ENCODE data around the gene CCDC197. TPM values are rescaled to one million over a fixed set of nuclear protein-coding genes. Genes with fewer than 3 reads are reported as not detected.

Gene CCDC197
- total RNA-seq, 1 experiment from 2014 or later, result not detected

DNA sequence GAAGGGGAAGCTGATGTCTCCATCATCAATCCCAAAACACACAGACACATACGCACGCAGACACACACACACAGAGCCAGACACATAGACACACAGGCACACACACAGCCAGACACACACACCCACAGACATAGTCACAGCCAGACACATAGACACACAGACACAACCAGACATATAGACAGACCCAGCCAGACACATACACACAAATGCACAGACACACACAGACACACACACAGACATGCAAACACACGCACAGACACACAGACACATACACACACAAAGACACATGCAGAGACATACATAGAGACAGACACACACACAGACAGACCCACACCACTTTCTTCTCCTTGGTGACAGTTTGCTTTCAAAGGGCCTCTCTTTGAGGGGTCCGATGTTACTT is 6.3 kb downstream of the CCDC197 start:
- no peak overlapping the region for H3K4ac ChIP-seq (ENCODE audit: low read depth, low read length)
- DNase-seq, result no peak
- H4K91ac ChIP-seq (ENCODE audit: insufficient read length, low read depth, low read length), result no peak overlapping the region
- H3K23ac ChIP-seq (ENCODE audit: insufficient read length, low read depth, low read length), result no peak overlapping the region
- TF ChIP-seq, protein P1, sequence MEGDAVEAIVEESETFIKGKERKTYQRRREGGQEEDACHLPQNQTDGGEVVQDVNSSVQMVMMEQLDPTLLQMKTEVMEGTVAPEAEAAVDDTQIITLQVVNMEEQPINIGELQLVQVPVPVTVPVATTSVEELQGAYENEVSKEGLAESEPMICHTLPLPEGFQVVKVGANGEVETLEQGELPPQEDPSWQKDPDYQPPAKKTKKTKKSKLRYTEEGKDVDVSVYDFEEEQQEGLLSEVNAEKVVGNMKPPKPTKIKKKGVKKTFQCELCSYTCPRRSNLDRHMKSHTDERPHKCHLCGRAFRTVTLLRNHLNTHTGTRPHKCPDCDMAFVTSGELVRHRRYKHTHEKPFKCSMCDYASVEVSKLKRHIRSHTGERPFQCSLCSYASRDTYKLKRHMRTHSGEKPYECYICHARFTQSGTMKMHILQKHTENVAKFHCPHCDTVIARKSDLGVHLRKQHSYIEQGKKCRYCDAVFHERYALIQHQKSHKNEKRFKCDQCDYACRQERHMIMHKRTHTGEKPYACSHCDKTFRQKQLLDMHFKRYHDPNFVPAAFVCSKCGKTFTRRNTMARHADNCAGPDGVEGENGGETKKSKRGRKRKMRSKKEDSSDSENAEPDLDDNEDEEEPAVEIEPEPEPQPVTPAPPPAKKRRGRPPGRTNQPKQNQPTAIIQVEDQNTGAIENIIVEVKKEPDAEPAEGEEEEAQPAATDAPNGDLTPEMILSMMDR (conservative IDR thresholded peaks at IDR 0.05), result no peak
- no peak overlapping the region for H3K27ac ChIP-seq (ENCODE audit: insufficient read length, low read depth, low read length)
- H3K23me2 ChIP-seq (ENCODE audit: insufficient read length, low read depth, low read length, poor library complexity, severe bottlenecking), result no peaks in the 10 kb centered on the region
- H2AK5ac ChIP-seq (ENCODE audit: insufficient read length, low read length), result no peak overlapping the region
- H2BK12ac ChIP-seq (ENCODE audit: insufficient read length, low read depth, low read length), result no peak overlapping the region
- no peak overlapping the region for H3K4me2 ChIP-seq (ENCODE audit: insufficient read depth, insufficient read length, low read length)
- no peak overlapping the region for H2BK5ac ChIP-seq (ENCODE audit: insufficient read length, low read length)
- no peak overlapping the region for H3K27ac Mint-ChIP-seq
- no peaks in the 10 kb centered on the region for H3K79me2 ChIP-seq (ENCODE audit: insufficient read depth, low read length)
- H2BK15ac ChIP-seq (ENCODE audit: low read depth, low read length), result no peak overlapping the region
- peaks cover 4 to 11% of the 10 kb centered on the region in 2 experiments for H3K4me1 Mint-ChIP-seq
- no peaks in the 10 kb centered on the region for H4K20me1 ChIP-seq (ENCODE audit: control insufficient read depth, insufficient read depth, insufficient read length)
- H2BK120ac ChIP-seq (ENCODE audit: low read depth, low read length, poor library complexity, severe bottlenecking), result no peak overlapping the region
- H3K4me1 ChIP-seq (ENCODE audit: insufficient read depth, low read length), result no peaks in the 10 kb centered on the region
- H3K36me3 Mint-ChIP-seq (ENCODE audit: insufficient read depth in 1 of 3, low read depth in 3 of 3), result no peaks in the 10 kb centered on the region
- no peaks in the 10 kb centered on the region for H3K9me3 ChIP-seq (ENCODE audit: control insufficient read depth, low read depth, low read length)
- no peaks in the 10 kb centered on the region for H3K27me3 ChIP-seq (ENCODE audit: insufficient read depth, low read length)
- no CpG with 5 or more reads among the region's 4 CpGs for WGBS (ENCODE audit: extremely low coverage, insufficient read length, low lambda C conversion rate)
- no peak overlapping the region for H4K5ac ChIP-seq (ENCODE audit: insufficient read length, low read depth, low read length)
- H2BK20ac ChIP-seq (ENCODE audit: low read depth, low read length, poor library complexity, severe bottlenecking), result no peak overlapping the region
- no peak overlapping the region for H3K4me3 Mint-ChIP-seq
- H3K56ac ChIP-seq (ENCODE audit: insufficient read length, low read depth, low read length), result no peak overlapping the region
- H2AFZ ChIP-seq (ENCODE audit: low read length), result no peak overlapping the region
- H3K9ac ChIP-seq (ENCODE audit: extremely low read depth, insufficient read length, low read length), result no peak overlapping the region
- H3K18ac ChIP-seq (ENCODE audit: insufficient read length, low read depth, low read length), result no peak overlapping the region
- H3T11ph ChIP-seq (ENCODE audit: low read length), result no peak overlapping the region
- no peak overlapping the region for H4K8ac ChIP-seq (replicated peaks; ENCODE audit: insufficient read length, low read depth, low read length)
- no peak overlapping the region for H3K14ac ChIP-seq (ENCODE audit: insufficient read depth, low read length)
- no peaks in the 10 kb centered on the region for H3K9me3 Mint-ChIP-seq
- H3K27me3 Mint-ChIP-seq (ENCODE audit: low read depth), result peaks cover 5% of the 10 kb centered on the region
- no peaks in the 10 kb centered on the region for H3K79me1 ChIP-seq (ENCODE audit: insufficient read depth, low read depth, low read length, poor library complexity, severe bottlenecking)

Data from H9 (cell line).